HL-60/S4 (cell line): ENCODE measurements around the gene P2RY6.

Source experiments
- in situ Hi-C: fragments of 300-500 bp; cut with MboI; formaldehyde crosslinking; loops from 2 replicates; pipeline ENCODE4 v1.14.3; 2022; ENCODE audit warnings: low sequenced_read_pairs

P2RY6 gene

GRCh38 chr11:73327812-73328364 is 55.8 kb downstream of the P2RY6 start:
- in situ Hi-C loops = no loop called here

DNA sequence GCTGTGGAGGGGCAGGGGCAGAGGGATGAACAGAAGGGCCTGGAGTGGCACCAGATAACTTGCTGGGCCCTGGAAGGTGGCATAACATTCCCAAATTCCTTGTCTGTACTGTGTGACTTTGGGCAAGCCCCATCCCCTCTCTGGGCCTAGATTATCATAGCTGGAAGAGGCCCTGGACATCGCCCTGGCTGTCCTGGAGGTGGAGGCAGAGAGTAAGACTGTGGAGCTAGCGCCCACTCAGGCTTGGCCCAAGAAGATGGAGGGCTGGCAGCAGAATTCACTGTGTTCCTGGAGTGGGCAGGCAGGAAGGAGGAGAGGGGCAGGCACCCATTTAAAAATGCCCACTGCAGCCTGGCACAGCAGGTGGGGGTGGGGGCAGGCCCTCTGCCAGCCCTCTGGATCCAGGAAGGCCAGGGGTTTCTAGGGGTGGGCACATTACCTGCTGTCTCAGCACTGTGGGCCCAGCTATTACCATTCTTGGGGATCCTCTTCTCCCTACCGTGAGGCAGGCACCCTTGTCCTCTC is 58.5 kb downstream of the P2RY6 start:
- in situ Hi-C loops = no loop called here

- in situ Hi-C loops = no loop called here
These were observed 59.2 kb downstream of the P2RY6 start for GRCh38 chr11:73331138-73331916.

GRCh38 chr11:73333173-73333572 is 61.0 kb downstream of the P2RY6 start:
- in situ Hi-C loops = no loop called here

GRCh38 chr11:73333640-73334383 is 61.7 kb downstream of the P2RY6 start:
- in situ Hi-C loops = no loop called here

- in situ Hi-C loops = loop anchor here (5.0 kb wide), 1 partner anchor 37 kb away; no protein-coding TSS in a partner anchor
These were observed 62.5 kb downstream of the P2RY6 start for GRCh38 chr11:73334384-73335203.

DNA sequence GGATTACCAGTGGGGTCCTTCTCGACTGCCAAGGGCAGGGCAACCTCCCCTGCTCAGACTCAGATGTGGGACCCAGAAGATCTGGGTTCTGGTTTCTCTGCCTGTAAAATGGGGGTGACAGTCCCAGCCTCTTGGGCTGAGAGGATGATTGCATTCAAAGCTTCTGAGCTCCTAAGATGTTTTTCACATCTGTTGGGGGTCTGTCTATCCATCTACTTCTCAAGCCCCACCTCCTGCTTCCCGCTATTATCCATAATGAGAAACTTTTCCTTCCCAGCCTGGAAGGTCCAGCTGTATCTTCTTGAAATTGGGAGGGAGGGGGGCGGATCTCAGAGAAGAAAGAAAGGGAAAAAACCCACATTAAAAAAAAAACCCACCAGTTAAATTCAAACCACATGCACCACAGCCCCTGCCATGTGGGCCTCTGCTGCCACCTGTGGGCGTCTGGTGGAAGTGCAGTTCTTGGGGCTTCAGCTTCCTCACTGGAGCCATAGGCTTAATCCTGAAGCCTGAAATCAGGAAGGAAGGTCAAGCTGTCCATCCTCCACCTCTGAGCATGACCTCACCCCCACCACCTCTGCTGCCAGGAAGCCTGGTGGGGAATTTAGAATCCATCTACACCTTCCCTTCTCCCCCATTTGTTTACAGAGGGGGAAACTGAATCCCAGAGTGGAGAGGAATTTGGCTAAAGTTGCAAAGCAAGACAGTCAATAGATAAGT is 63.2 kb downstream of the P2RY6 start:
- in situ Hi-C loops = loop anchor here (5.0 kb wide), 1 partner anchor 38 kb away; no protein-coding TSS in a partner anchor

GRCh38 chr11:73337846-73338245 is 65.7 kb downstream of the P2RY6 start:
- in situ Hi-C loops = loop anchor here (5.0 kb wide), 1 partner anchor 41 kb away; no protein-coding TSS in a partner anchor

DNA sequence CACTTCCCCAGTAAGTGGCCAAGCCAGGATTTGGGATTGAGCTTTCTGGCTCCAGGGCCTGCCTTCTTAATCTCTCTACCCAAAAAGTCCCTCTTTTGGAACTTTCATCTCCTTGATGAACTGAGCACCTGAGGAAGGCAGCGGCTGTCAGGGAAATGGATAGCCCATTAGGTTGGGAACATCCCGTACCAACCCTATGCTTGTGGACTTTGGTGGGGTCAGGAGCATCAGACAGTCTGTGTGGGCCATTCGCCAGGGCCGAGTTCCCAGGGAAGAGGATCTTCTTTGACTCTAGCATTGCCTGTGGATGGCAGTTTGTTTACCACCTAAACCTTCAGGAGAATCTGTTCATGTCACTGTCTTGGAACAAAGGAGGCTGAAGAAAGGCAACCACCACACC is 66.1 kb downstream of the P2RY6 start:
- in situ Hi-C loops = loop anchor here (5.0 kb wide), 1 partner anchor 41 kb away; no protein-coding TSS in a partner anchor

DNA sequence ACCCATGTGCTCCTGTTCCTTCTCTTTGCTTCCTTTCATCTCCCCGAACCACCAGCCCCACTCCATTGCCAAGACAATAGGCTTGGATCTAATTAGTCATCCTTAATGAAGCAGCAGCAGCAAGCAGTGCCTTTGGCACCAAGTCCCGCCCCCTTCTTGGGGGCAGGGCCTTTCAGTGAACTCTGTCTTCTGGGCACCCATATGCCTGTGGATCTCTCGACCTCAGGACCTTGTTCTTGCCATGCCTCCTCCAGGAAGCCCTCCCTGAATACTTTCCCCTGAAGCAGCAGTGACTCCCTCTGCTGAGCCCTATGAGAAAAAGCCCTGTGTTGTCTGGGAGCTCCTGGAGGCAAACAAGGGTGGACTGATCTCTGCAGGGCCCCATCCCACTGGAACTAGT is 68.0 kb downstream of the P2RY6 start:
- in situ Hi-C loops = no loop called here

- in situ Hi-C loops = no loop called here
These were observed 70.5 kb downstream of the P2RY6 start for GRCh38 chr11:73342633-73343032.

GRCh38 chr11:73343076-73343873 is 71.1 kb downstream of the P2RY6 start:
- in situ Hi-C loops = no loop called here

GRCh38 chr11:73344191-73344607 is 72.1 kb downstream of the P2RY6 start:
- in situ Hi-C loops = no loop called here

- in situ Hi-C loops = no loop called here
These were observed 73.5 kb downstream of the P2RY6 start for GRCh38 chr11:73345481-73346160.

GRCh38 chr11:73346186-73346935 is 74.2 kb downstream of the P2RY6 start:
- in situ Hi-C loops = no loop called here

DNA sequence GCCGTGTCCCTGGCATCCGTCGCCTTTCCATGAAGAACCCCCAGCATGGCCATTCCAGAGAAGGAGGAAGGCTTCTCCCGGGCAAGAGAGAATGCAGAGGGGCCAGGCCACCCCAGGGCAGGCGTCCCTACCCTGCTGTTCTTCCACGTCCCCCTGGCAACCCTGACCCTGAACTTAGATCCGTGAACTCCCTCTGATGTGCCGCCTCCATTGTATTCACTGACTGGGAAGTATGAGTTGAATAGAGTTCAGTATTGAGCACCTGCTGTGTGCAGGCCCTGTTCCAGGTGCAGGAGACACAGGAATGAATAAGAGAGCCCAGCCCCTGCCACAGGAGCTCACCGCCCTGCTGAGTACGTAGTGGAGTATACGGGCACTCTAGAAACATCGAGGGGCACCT is 74.9 kb downstream of the P2RY6 start:
- in situ Hi-C loops = no loop called here
